Small intestine (tissue), 16 donors: Measurements from ENCODE around the gene PPP1R12C. TPM values are rescaled to one million over a fixed set of nuclear protein-coding genes. Genes with fewer than 3 reads are reported as not detected.

Experiments
- DNase-seq, 2 donors: peaks; one replicate each; pipeline versions ENCODE4 v3.0.0 to v3.0.0-alpha.2; 2013
- FAIRE-seq: peaks from 2 replicates; lab custom pipeline; 2012; peaks lifted over from hg19 to GRCh38; lab: Jason Lieb, UNC
- H3K27ac ChIP-seq, 3 donors: one replicate each; pipeline ENCODE4 v1.5.1; 2013; ENCODE audit warnings: low read length in 2 of 3, mild to moderate bottlenecking in 2 of 3, control low read depth in 1 of 3, inconsistent platforms in 1 of 3, low read depth in 1 of 3, moderate library complexity in 1 of 3
- H3K27me3 ChIP-seq, 3 donors: one replicate each; pipeline ENCODE4 v1.6.1; 2013; ENCODE audit warnings: low read length in 3 of 3, inconsistent platforms in 1 of 3; ENCODE audit not compliant: control insufficient read depth in 3 of 3, insufficient read depth in 3 of 3
- H3K36me3 ChIP-seq, 3 donors: one replicate each; pipeline ENCODE4 v1.6.1; 2013; ENCODE audit warnings: low read length in 3 of 3, inconsistent platforms in 1 of 3, low read depth in 1 of 3, mild to moderate bottlenecking in 1 of 3, moderate library complexity in 1 of 3; ENCODE audit not compliant: control insufficient read depth in 3 of 3, insufficient read depth in 2 of 3
- H3K4me1 ChIP-seq, 3 donors: one replicate each; pipeline ENCODE4 v1.6.1; 2013; ENCODE audit warnings: low read length in 2 of 3, inconsistent platforms in 1 of 3, low read depth in 1 of 3, mild to moderate bottlenecking in 1 of 3, moderate library complexity in 1 of 3; ENCODE audit not compliant: control insufficient read depth in 3 of 3, insufficient read depth in 2 of 3
- H3K4me3 ChIP-seq, 3 donors: one replicate each; pipeline ENCODE4 v1.5.1; 2013; ENCODE audit warnings: low read length in 3 of 3, control low read depth in 1 of 3, inconsistent platforms in 1 of 3, low read depth in 1 of 3, mild to moderate bottlenecking in 1 of 3, moderate library complexity in 1 of 3
- H3K9me3 ChIP-seq, 2 donors: one replicate each; pipeline ENCODE4 v1.6.1; 2013; ENCODE audit warnings: low read depth in 1 of 2, low read length in 1 of 2; ENCODE audit not compliant: control insufficient read depth in 2 of 2, insufficient read depth in 1 of 2
- WGBS, 3 donors: extraction: QIAGEN DNeasy Blood & Tissue Kit; methylation state at CpG; one replicate each; pipeline ENCODE4 v1.1.7; 2013; 5-methylcytosine and 5-hydroxymethylcytosine counted together
- long read RNA-seq, 10 donors: transcript quantifications; one replicate each; lab custom pipeline, GENCODE V29; 2026
- polyA plus RNA-seq, 4 donors: library from polyadenylated mRNA; stranded (reverse) in 3 of 4; unstranded in 1 of 4; fragments of 200-250 nt in 3 of 4; fragments of 120-200 nt in 1 of 4; gene quantifications; one replicate each; pipeline versions ENCODE4 v1.2.1 to v1.2.3, GENCODE V29; 2013
- donor health status: healthy with polysubstance abuse.
- donor health status: control.
- donor health status: control.
- donor health status: Bipolar disorder and iron deficiency.
- donor health status: healthy.

Gene PPP1R12C
- polyA plus RNA-seq, result 100 to 1,000 TPM in 2 of 4 donors, 10 to 100 TPM in 2; 68.3 to 192 (median 132) TPM
- long read RNA-seq, donor 1, full-length matches to known transcripts, result 3 of 8 reads
- long read RNA-seq, donor 1, partial matches to known transcripts, result 5 of 8 reads
- long read RNA-seq, donor 1, other reads (novel, unspliced or antisense), result 0 of 8 reads
- long read RNA-seq, donor 2, partial matches to known transcripts, result 0 of 2 reads
- long read RNA-seq, donor 2, other reads (novel, unspliced or antisense), result 0 of 2 reads
- long read RNA-seq, donor 3, full-length matches to known transcripts, result 3 of 3 reads
- long read RNA-seq, donor 3, partial matches to known transcripts, result 0 of 3 reads
- long read RNA-seq, donor 3, other reads (novel, unspliced or antisense), result 0 of 3 reads
- long read RNA-seq, donor 4, result 0 reads
- long read RNA-seq, donor 5, result 0 reads
- long read RNA-seq, donor 6, result 0 reads
- long read RNA-seq, donor 7, transcript PPP1R12C-209 (22 exons, 2,269 nt), result major isoform, 5 of 8 reads
- long read RNA-seq, donor 7, partial matches to known transcripts, result 0 of 8 reads
- long read RNA-seq, donor 7, other reads (novel, unspliced or antisense), result 0 of 8 reads
- long read RNA-seq, donor 8, result 0 reads
- long read RNA-seq, donor 9, full-length matches to known transcripts, result 1 of 1 reads
- long read RNA-seq, donor 9, partial matches to known transcripts, result 0 of 1 reads
- long read RNA-seq, donor 9, other reads (novel, unspliced or antisense), result 0 of 1 reads
- long read RNA-seq, donor 10, partial matches to known transcripts, result 0 of 2 reads
- long read RNA-seq, donor 10, other reads (novel, unspliced or antisense), result 0 of 2 reads

- no peak for FAIRE-seq
- peaks cover 9 to 22% (median 14%) of the 10 kb centered on the region in 3 donors for H3K4me1 ChIP-seq
- no peaks in the 10 kb centered on the region for H3K9me3 ChIP-seq
- DNase-seq, result peak in 1 of 2 donors; percentile 62
- H3K27me3 ChIP-seq, result no peaks in the 10 kb centered on the region
- peak within 1 kb of the TSS; percentile 56 to 91 (median 74) for H3K27ac ChIP-seq
- WGBS, 3 donors, result 1 to 7% (median 1%) methylated on average over 16 to 97 of the region's 97 CpGs
- peaks cover 0 to 26% (median 5%) of the 10 kb centered on the region in 3 donors for H3K36me3 ChIP-seq
- peak within 1 kb of the TSS; percentile 65 to 90 (median 73) for H3K4me3 ChIP-seq
These were observed at the start of gene PPP1R12C for GRCh38 chr19:55116859-55117662. Gene PPP1R12C, minus strand, starts transcription at chr19:55117637. Its CDS starts 94 bp downstream, at chr19:55117543.

- 1 to 2% (median 1%) methylated on average over 30 to 33 of the region's 33 CpGs for WGBS, 3 donors
- H3K4me1 ChIP-seq, result peaks cover 0 to 4% (median 0%) of the 10 kb centered on the region in 3 donors
- no peaks in the 10 kb centered on the region for H3K36me3 ChIP-seq
- FAIRE-seq, result no peak
- no peaks in the 10 kb centered on the region for H3K9me3 ChIP-seq
- H3K4me3 ChIP-seq, result peak within 1 kb of the TSS in 2 of 3 donors; percentile 10 to 42
- no peak within 1 kb of the TSS for H3K27ac ChIP-seq
- peaks cover 0 to 43% (median 25%) of the 10 kb centered on the region in 3 donors for H3K27me3 ChIP-seq
- DNase-seq, result peak; percentile 96 to 97
These were observed 49.3 kb upstream of the PPP1R12C start, which contains the start of gene DNAAF3 for GRCh38 chr19:55166530-55167268. Gene DNAAF3, minus strand, starts transcription at chr19:55166613. Its CDS starts 200 bp downstream, at chr19:55166413.

- no peak for FAIRE-seq
- H3K27me3 ChIP-seq, result peaks cover 0 to 43% (median 26%) of the 10 kb centered on the region in 3 donors
These were observed 48.6 kb upstream of the PPP1R12C start for GRCh38 chr19:55165952-55166529.

GRCh38 chr19:55161571-55162322 is 44.3 kb upstream of the PPP1R12C start:
- Histone ChIP-seq H3K27me3 (peaks cover 0 to 59% (median 17%) of the 10 kb centered on the region in 3 donors), H3K27ac (no peak overlapping the region), H3K4me1 (peaks cover 0 to 5% (median 0%) of the 10 kb centered on the region in 3 donors), H3K9me3 (no peaks in the 10 kb centered on the region), H3K36me3 (no peaks in the 10 kb centered on the region), H3K4me3 (no peak overlapping the region)
- FAIRE-seq (no peak), DNase-seq (no peak)
- 21 to 25% (median 25%) methylated on average over 52 to 61 of the region's 61 CpGs for WGBS, 3 donors

More at GRCh38 chr19:55165952-55166529, 48.6 kb upstream of the PPP1R12C start:
- Histone ChIP-seq H3K4me3 (peak overlapping the region in 2 of 3 donors; percentile 10 to 42), H3K4me1 (peaks cover 0 to 4% (median 0%) of the 10 kb centered on the region in 3 donors), H3K27ac (no peak overlapping the region), H3K36me3 (no peaks in the 10 kb centered on the region), H3K9me3 (no peaks in the 10 kb centered on the region)
- WGBS, 3 donors, result 1 to 4% (median 2%) methylated on average over 29 to 34 of the region's 34 CpGs
- DNase-seq, result peak; percentile 69 to 87

GRCh38 chr19:55160986-55161365 is 43.5 kb upstream of the PPP1R12C start:
- no peak for DNase-seq
- Histone ChIP-seq H3K27ac (no peak overlapping the region), H3K4me3 (no peak overlapping the region), H3K9me3 (no peaks in the 10 kb centered on the region), H3K4me1 (peaks cover 0 to 9% (median 0%) of the 10 kb centered on the region in 3 donors), H3K36me3 (no peaks in the 10 kb centered on the region), H3K27me3 (peaks cover 0 to 66% (median 18%) of the 10 kb centered on the region in 3 donors)
- 15 to 32% (median 30%) methylated on average over 28 to 32 of the region's 32 CpGs for WGBS, 3 donors
- FAIRE-seq, result no peak

- Histone ChIP-seq H3K36me3 (no peaks in the 10 kb centered on the region), H3K4me1 (peaks cover 0 to 9% (median 0%) of the 10 kb centered on the region in 3 donors), H3K4me3 (no peak overlapping the region), H3K9me3 (no peaks in the 10 kb centered on the region), H3K27me3 (peaks cover 0 to 68% (median 20%) of the 10 kb centered on the region in 3 donors), H3K27ac (no peak overlapping the region)
- DNase-seq, result peak; percentile 89 to 92
- FAIRE-seq, result no peak
- 3 to 7% (median 4%) methylated on average over 19 to 33 of the region's 33 CpGs for WGBS, 3 donors
These were observed 42.9 kb upstream of the PPP1R12C start for GRCh38 chr19:55160128-55160985.
